ENCODE measurements around the gene MYL3.

MYL3 gene

DNA sequence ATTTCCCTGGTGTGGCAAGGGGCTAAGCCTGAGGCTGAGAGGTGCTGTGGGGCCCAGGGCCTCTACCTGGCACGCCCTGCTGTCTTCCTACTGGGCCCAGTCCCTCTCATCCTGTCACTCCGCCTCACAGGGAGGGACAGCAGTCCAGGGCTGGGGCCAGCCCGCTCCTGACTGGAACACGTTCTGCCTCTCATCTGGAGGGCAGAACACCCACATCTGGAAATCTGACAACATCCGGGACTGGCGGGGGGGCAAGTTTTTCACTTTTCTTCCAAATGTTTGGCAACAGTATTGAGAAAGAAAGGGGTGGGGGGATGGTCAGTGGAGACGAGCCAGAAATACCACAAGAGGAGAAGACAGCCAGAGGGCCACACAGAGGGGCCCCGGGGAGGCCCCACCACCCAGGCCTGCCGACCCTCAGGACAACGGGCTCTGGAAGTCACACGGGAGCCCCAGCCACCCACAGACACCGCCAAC is 1.8 kb upstream of the MYL3 start:
- no peak for DNase-seq (ENCODE audit: low spot score)

GRCh38 chr3:46864061-46864881 is 1.0 kb upstream of the MYL3 start:
- no peak for DNase-seq (ENCODE audit: low spot score)

DNA sequence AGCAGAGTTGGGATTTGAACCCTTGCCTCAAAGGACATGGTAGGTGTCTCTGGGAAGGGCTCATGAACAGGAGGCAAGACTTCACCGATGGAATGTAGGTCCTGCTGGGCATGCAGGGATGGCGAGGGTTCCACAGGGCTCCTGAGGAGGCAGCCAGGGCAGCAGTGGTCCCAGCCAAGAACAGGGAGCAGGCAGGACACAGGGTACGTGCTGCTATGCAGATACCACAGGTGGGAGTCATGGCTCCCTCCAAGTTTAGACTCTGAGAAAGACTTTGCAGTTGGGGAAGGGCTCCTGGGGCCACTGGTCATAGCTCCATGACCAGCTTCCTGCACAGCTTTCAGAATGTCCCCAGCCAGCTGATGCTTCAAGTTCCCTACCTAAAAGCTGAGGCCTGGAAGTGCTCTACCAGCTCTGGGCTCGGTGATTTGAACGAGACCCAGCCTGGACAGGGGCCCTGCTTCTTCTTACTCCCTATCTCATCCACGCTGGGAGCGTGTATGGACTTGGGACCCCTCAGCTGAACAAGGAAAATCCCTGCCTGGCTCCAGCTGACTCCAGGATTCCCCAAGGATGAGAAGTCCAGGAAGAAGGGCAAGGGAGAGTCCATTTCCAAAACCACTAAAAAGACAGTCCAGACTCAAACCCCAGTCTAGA is 747 bp downstream of the MYL3 start:
- DNase-seq (ENCODE audit: low spot score): no peak

DNA sequence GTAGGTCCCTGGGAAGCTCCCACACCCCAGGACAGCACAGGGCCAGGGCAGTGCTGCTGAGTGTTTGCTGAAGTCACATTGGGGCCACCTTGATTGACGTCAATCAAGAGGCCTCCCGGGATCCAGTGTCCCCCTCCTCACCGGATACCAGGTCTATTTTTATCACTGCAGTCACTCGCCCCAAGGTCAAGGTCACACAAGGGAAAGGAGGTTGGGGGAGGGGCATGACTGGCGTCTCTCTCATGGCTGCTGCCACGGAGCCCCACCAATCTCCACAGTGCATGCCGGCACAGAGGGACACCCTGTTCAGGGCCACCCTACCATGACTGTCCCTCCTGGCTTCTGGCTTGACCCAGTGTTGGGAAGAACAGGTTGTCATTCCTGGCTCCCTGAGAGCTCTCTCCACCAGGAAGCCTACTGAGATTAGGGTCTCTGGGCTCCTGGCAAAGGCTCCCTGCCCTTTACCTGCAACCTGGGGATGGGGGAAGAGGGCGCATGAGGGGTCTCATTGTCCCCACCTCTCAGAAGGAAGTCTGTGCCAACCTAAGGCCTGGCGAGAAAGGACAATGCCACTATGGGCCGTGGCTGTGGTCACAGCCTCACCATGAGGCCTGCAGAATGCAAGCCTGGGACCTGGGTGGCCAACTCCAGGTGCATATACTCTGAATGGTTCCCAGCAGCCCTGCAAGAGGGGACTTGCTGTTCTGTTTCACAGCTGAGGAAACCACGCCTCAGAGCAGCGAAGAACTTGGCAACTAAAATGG is 1.5 kb downstream of the MYL3 start:
- no peak for DNase-seq (ENCODE audit: low spot score)

DNA sequence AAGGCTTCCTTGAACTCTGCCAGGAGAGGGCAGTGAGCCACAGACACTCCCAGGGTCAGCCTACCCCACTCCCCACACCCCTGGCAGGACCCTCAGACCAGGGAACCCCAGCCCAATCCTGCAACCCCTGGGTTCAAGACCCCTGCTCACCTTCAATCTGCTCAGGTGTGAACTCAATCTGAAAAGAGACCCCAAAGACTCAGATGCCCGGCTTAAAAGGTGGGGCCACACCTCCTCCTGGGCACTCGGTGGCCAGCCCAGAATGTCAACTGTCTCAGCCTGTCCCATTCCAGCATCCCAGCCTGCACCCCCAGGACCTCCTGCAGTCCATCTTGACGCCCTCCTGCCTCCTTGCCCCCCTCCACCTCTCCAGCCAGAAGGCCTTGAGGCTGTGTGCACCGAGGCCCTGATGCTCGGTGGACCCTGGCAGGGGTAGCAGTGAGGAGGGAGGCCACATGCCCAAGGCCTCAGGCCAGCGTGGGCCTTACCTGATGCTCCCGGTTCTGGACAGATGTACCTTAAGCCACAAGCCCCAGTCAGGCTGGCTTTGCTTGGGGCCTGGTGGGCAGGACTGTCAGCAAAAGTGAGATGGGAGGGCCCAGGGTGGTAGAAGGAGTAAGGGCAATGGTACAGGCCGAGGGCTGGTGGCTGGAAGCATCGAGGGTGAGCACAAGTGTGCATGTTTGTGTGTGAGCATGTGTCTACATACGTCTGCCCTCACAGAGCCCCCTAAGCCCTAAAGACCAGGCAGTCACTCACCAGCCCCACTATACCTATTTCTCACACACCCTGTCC is 2.2 kb downstream of the MYL3 start:
- no peak for DNase-seq (ENCODE audit: low spot score)

DNA sequence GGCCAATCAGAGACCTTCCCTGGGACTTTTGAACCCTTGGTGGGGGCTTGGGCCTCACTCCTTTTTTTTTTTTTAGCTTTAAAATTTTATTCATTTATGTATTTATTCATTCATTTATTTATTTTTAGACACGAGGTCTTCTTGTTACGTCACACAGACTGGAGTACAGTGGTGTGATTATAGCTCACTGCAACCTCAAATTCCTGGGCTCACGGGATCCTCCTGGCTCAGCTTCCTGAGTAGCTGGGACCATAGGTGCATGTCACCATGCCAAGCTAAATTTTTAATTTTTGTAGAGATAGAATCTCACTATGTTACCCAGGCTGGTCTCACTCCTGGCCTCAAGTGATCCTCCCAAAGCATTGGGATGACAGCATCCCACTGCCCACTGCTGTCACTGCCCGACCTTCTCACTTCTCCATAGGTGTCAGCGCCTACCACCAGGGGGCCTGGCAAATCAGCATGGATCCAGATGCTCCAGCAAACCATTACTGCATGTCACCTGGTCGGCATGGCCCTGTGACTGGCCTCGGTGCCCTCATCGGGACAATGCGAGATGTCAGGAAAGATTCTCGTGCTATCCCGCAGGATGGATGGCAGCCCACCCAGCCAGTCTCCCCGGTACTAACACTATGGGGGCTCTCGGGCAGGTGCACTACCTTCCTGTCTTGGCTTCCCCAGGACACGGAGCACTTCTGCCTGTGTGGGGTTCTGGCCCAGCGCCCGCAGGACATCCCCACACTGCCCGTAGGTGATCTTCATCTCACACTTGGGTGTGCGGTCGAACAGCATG is 3.0 kb downstream of the MYL3 start:
- DNase-seq (ENCODE audit: low spot score): no peak

DNA sequence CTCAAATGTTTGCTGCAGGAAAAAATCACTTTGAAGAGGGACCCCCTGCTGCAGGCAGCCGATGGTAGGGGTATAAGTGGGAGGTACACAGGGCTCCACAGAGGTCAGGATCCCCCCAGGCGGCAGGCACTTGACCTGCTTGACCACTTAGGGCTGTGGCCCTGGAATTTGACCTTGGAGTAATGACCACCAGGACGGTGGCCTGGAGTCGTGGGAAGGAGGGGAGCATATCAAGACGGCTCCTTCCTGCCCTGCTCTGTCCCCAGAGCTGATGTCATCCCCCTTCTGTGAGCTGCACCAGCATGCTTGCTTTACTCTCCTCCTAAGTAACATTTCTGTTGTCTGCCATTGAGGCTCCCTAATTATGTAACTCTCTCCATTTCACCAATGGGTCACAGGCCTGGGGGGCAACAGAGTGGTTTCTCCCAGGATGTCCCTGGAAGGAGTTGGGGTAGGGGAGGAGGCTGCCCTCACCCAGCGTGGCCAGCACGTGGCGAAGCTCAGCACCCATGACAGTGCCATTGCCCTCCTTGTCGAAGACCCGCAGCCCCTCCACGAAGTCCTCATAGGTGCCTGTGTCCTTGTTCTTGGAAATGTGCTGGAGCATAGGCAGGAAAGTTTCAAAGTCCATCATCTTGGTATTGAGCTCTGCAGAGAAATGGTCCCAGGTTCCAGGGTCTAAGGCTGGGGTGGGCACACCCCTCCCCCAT is 4.1 kb downstream of the MYL3 start:
- DNase-seq (ENCODE audit: low spot score): no peak

GRCh38 chr3:46858456-46858855 is 4.8 kb downstream of the MYL3 start:
- DNase-seq (ENCODE audit: low spot score): no peak

- DNase-seq (ENCODE audit: low spot score): no peak
Observed at GRCh38 chr3:46857485-46858341, 5.5 kb downstream of the MYL3 start.

DNA sequence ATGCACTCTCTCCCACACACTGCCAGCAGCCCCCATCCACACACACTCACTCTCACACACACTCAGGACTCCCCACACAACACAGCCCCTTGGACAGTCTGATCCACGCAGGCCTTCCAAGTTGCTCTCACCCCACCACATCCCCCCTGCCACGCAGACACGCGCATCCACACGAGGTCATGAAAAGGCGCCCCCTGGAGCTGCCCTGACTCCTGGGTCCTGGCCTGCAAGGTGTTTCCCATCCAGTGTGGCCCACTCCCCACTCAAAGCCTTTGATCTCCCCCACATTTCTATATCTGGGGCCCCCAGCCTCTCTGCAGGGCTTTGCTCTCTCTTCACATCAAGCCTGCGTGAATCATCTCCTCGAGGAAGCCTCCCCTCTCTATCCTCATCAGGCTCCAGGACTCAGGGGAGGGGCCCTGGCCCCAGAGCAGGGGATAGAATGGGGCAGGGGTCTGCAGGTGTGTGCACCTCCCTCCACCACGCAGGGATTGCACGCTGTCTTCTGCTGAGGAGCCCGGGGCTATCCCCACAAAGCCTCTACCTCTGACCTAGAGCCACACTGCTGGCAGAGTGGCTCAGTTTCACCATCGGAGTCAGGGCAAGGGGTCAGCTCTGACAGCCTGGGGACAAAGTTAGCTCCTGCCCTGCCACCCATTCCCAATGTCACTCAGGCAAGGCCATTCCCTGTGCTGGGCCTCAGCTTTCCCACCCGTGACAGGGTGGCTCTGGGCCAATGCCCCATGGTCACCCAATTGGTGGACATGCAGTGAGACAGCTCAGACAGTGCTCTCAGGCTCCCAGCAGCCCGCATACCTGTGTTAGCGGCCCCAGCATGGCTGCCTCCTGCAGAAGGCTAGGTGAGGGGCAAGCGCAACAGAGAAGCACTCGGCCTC is 6.4 kb downstream of the MYL3 start:
- no peak for DNase-seq (ENCODE audit: low spot score)

DNA sequence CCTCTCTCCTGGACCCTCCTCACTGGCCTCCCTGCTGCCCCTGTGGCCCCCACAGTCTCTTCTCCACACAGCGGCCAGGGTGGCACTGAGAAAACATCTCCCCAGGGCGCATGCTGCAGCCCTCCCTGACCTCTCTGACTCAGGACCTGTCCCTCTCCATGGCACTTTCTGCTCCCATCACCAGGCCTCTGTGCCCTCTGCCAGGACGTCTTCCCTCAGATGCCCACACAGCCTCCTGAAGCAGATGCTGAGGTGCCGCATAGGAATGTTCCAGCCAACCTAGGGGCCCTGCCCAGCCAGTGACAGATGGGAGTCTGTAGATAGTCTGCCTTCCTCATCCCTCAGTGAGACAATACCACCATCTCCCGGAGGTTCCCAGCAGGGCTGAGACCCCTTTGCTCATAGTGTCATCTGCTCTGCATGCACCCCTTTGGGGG is 8.7 kb downstream of the MYL3 start:
- DNase-seq (ENCODE audit: low spot score): no peak

- DNase-seq (ENCODE audit: low spot score): no peak
Observed at GRCh38 chr3:46853441-46854415, 9.5 kb downstream of the MYL3 start.

GRCh38 chr3:46852839-46853355 is 10.3 kb downstream of the MYL3 start:
- no peak for DNase-seq (ENCODE audit: low spot score)

GRCh38 chr3:46852334-46852720 is 10.9 kb downstream of the MYL3 start:
- DNase-seq (ENCODE audit: low spot score): no peak

DNA sequence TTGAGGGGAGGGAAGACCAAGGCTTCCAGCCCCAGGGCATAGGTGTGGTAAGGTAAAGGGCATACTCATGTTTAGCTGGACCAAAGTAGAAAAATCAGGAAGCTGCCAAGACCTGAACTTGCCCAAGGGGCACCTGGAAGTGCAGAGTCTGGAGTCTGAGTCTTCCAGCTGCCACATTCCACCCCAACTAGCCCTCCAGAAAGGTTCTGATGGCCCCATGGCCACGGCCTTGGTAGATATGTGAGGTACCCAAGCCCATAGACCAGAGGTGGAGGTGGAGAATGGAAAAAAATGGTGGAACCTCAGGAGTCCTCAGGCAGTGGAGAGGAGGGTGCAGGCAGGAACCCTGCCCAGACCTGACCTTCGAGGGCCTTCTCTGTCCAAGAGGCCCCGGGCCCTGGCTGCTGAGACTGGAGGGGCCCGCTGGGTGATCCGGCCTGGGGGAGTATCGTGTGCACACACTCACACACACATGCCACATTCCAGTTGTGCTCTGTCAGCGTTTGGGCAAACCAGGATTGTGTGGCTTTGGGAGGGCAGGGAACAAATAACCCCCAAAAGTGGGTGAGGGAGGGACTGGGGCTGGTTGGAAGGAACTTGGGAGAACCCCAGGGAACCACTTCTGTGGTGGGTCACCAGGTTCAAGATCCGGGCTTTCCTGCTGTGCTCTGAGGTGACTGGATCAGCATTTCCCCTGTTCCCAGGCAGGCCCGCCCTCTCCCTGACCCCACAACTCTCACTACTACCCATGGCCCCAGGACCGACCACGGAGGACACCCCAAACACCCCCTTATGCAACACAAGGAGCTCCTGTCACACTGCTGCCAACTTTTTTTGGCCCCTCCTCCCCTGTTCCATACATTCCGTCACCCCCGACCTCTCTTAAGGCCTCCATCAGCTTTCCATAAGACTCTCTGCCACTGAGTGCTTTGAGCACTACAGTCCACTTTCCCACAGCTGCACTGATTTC is 11.6 kb downstream of the MYL3 start:
- DNase-seq (ENCODE audit: low spot score): no peak

DNA sequence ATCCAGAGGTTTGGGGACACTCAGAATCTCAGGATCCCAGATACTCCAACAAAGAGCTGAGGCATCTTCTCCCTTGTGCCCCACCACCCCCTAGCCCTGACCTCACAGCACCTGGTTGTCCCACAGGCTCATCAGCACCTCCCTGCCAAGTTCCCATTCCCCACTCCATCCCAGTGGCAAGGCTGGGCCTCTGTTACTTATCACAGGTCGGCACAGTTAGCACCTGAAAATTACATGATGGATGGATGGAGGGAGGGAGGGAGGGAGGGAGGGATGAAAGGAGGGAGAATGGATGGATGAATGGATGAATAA is 12.8 kb downstream of the MYL3 start:
- no peak for DNase-seq (ENCODE audit: low spot score)

Data from COLO829 (cell line).